GM19324 (cell line): Measurements from ENCODE around the gene PARD6G.

ENCODE experiments used
- ATAC-seq: cut with Tn5 transposase; IDR thresholded peaks from one replicate; pipeline ENCODE4 v1.9.1; 2021; ENCODE audit warnings: mild to moderate bottlenecking, moderate library complexity; ENCODE audit not compliant: unreplicated experiment, low FRiP score

The PARD6G gene

DNA sequence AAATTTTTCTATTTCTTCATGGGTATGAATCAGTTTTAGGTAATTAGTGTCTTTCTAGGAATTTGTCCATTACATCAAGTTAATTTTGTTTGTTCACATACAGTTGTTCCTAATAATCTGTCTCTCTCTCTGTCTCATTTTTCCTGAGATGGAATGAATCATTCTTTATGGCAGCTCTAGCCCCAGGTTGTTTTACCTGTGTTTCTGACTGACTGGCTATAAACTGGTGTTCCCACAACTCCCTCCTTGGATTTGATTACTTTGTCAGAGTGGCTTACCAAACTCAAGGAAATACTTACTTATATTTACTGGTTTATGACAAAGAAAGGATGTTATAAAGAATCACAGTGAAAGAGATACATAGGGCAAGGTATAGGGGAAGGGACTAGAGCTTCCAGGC is 123.2 kb downstream of the PARD6G start:
- no peak for ATAC-seq

GRCh38 chr18:80120932-80121331 is 126.4 kb downstream of the PARD6G start:
- ATAC-seq = no peak

DNA sequence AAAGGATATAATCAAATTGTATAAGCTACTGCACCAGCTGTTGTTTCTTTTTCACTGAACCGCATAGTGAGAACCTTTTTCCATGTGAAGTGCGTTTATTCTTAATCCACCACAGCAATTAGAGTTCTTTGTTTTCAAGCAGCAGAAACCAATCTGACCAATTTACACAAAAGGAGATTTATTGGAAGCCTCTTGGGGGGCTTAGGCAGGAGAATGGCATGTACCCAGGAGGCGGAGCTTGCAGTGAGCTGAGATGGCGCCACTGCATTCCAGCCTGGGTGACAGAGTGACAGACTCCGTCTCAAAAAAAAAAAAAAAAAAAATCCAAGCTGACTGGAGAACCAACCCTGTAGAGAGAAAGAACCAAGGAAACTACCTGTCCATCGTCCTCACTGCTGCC is 128.2 kb downstream of the PARD6G start:
- no peak for ATAC-seq

- ATAC-seq = no peak
Measured at GRCh38 chr18:80115035-80115434, 132.3 kb downstream of the PARD6G start.

DNA sequence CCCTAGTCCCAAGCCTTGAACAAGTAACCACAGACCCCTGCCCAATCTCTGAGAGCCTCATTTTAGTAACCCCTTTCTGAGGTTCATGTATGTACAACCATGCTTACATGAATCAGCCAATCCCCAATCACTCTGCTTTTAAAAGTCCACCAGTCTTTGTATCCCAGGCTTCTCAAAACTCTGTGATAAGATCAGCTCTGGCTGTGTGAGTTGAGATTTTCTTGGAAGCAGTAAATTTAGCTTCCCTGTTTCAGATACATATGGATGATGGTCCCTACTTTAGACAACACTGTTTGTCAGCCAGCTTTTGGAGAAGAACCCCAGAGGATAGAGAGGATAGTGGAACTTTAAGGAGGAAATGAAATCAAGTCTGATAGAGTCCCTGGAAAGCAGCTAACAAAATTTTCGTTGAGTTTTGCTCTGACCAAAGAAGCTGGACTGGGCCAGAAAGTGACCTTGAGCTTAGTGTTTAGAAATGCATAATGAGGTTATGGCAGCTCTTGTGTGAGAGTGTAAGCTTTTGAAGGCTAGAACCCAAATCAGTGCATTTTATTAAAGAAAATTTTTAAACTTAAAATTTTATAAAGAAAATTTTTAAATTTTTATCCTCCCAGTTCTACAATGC is 134.6 kb downstream of the PARD6G start:
- no peak for ATAC-seq

DNA sequence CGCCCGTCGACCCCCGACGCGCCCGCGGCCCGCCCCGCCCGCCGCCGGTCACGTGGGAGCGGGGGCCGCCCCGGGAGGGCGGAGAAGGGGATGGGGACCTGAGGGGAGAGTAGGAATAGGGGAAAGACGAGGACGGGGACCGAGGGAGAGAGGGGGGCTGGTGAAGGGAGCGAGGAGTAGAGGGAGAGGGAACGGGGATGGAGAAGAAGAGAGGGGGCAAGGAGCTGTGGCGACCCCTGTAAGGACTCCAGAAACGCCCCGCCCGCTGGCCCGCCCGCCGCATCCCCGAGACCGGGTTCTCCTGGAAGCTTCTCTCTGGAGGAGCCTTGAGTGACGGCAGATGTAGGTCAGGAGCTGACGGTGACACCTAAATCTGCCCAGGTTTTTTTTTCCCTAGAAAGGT is 137.6 kb downstream of the PARD6G start:
- peak; percentile 27 for ATAC-seq

DNA sequence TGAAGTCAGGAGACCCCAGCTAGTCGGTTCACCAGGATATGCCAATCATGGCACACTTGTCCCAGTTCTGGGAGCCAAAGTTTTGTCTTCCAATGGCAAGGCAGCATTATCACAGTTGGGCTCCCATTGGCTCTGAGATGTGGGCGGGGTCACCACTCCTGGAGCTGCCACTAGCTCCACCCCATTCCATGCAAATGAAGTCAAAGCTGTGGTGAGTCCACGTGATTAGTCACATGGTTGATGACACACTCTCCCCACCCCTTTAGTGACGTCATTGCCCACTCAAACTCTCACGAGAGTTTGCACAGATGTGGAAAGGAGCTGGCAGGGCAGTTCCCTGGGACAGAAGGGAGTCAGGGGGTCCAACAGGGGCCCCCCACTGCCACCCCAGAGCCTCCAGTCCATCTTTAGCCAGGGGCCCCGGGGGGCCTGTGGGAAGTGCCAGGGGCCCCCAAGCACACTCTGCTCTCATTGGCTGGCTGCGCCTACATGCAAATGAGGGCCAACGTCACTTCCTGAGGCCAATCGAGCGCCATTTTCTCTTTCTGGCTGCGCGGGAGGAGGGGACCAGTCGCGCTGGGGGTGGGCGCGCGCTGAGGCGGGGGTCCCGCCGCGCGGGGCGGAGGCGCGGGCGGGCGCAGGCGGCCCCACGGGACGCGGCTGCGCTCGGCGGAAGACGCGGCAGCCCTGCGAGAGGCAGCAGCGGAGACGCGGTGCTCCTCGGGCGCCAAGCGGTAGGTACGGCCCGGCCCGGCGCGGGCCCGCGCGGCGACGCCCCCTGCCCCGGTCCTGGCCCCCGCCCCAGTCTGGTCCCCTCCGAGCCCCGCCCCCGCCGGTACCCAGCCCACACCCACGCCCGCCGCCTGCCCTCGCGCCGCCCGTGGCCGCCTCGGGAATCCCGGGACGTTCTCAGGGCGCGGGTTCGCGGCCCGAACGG is 138.3 kb downstream of the PARD6G start, which contains the start of gene ADNP2:
Gene ADNP2 (plus strand): TSS at position 524 of the 937 bp plus-strand sequence. CDS start 8,281 bp downstream, outside the sequence.
- peak; percentile 66 for ATAC-seq

DNA sequence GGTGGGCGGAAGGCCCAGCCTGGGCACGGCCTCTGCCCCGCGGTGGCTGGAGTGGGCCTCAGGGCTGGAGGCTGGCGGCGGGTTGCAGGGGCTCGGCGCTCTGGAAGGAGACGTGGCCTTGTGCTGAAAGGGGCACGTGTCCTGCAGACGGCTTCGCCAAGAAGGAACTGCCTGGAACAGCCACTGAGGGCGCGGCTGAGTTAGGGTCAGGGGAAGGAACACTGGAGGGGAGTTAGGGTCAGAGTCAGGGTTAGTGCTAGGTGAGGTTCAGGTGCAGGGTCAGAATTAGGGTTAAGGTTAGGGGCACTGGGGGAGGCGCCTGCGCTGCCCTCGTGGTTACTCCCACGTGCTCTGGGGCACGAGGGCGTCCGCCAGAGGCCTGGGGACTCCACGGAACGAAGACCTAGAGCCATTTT is 139.2 kb downstream of the PARD6G start:
- no peak for ATAC-seq

DNA sequence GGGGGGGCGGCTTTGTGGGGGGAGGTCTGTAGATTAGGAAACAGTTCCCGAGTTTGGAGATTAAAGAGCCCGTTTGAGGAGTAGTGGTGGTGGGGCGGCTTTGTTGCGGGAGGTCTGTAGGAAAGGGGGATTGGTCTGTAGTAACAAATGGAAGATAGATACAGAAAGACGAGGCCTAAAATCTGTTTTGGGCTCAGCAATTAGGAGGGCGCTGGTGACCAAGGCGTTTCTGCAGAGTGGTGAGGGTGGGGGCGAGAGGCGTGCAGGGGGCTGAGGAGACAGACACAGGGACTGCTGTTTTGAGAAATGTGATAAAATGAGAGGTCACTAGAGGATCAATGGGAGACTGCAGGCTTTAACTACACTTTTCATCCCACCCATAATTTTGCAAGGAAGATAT is 139.9 kb downstream of the PARD6G start:
- ATAC-seq = no peak
